Activated CD4-positive, CD25-positive, alpha-beta regulatory T cell treated with anti-CD3 and anti-CD28 coated beads, Interleukin-2, amount 50 U/mL, for 16 hours (primary cell): ENCODE results near the gene AP5M1.
"Not testable (repeated sequence)": the region's sequence is repeated elsewhere in the genome, so short reads cannot be mapped to it uniquely, and the experiment has no call there.

ENCODE experiments used
- DNase-seq: peaks from one replicate; pipeline ENCODE4 v3.0.0-alpha.2; 2020; ENCODE audit warnings: low read depth, low spot score

AP5M1 gene, protein sequence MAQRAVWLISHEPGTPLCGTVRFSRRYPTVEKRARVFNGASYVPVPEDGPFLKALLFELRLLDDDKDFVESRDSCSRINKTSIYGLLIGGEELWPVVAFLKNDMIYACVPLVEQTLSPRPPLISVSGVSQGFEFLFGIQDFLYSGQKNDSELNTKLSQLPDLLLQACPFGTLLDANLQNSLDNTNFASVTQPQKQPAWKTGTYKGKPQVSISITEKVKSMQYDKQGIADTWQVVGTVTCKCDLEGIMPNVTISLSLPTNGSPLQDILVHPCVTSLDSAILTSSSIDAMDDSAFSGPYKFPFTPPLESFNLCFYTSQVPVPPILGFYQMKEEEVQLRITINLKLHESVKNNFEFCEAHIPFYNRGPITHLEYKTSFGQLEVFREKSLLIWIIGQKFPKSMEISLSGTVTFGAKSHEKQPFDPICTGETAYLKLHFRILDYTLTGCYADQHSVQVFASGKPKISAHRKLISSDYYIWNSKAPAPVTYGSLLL

GRCh38 chr14:57268161-57269069 lies at the start of gene AP5M1, which contains the start of gene EXOC5:
AP5M1 (plus strand) TSS chr14:57268971; CDS start chr14:57269315, 344 bp downstream.
EXOC5 (minus strand) TSS chr14:57268905; CDS start chr14:57268648, 257 bp downstream.
- peak; percentile 82 for DNase-seq

GRCh38 chr14:57221931-57222330 lies 46.8 kb upstream of the AP5M1 start:
- DNase-seq = no peak

DNA sequence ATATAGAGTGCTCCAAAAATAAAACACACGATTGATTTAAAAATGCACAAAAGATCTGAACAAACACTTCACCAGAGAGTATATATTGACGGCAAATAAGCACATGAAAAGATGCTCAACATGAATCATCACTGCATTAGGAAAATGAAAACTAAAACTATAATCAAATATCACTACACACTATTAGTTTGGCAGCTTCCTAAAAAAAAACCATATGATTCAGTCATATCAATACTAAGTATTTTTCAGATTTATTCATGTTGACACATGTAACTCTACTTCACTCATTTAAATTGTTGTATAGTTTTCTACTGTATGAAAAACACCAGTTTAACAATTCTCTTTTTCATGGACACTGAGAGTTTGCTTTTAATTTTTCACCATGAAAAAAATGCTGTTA lies 41.7 kb upstream of the AP5M1 start:
- DNase-seq = no peak

- DNase-seq = not testable (repeated sequence)
These were observed 40.5 kb upstream of the AP5M1 start for GRCh38 chr14:57228320-57228719.

- DNase-seq = no peak
These were observed 36.8 kb upstream of the AP5M1 start for GRCh38 chr14:57232006-57232405.

- not testable (repeated sequence) for DNase-seq
These were observed 28.7 kb upstream of the AP5M1 start for GRCh38 chr14:57240115-57240514.

DNA sequence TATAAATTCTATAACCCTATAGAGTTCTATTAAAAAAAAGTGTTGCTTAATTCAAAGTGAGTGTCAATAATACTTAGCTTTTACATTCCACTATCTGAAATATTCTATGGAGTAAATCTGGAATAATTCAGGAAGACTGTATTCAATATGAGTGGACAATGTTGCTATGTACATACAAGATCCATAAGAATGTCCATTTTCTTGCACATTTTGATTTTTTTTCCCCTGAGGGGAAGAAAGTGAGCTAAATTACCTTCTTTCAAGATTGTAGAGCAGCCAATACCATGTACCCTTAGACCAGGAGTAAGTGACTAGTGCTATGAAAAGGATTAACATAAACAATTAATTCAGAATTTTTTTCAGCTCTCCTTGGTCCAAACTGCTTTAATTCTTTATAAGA lies 25.5 kb upstream of the AP5M1 start:
- DNase-seq = no peak

- no peak for DNase-seq
These were observed 24.7 kb upstream of the AP5M1 start for GRCh38 chr14:57244106-57244505.

GRCh38 chr14:57245941-57246340 lies 22.8 kb upstream of the AP5M1 start:
- DNase-seq = no peak

DNA sequence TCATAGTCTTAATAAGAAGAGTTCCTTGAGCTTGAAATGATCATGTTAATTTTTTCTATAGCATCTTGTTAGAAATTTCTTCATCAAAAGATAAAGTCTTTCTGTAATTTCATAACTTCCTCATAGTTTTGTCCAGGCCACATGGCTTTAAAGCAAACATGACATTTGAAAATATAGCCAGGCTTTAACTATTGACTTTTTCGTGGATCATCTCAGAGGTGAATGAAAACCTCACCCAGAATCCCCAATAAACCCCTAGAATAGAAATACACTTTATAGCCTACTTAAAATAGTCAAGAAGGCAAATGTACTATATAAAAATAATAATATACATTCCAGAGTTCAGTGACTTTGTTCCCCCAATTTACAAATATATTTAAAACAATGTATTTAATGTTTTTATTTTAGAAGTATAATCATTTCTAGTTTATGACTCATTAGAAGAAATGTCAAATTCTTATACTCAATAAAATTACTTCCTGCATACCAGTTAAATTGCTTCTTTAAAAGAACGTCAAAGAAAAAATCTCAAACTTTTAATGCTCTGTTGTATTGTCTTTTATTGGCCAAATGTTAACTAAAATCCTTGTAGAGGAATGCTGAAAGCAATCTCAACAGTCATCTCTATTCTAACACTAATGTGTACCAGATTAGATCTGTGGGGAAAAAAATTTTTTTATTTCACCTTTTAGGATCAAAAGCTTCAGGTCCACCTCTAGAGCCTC lies 21.7 kb upstream of the AP5M1 start:
- no peak for DNase-seq

- no peak for DNase-seq
These were observed 13.9 kb upstream of the AP5M1 start for GRCh38 chr14:57254884-57255283.

DNA sequence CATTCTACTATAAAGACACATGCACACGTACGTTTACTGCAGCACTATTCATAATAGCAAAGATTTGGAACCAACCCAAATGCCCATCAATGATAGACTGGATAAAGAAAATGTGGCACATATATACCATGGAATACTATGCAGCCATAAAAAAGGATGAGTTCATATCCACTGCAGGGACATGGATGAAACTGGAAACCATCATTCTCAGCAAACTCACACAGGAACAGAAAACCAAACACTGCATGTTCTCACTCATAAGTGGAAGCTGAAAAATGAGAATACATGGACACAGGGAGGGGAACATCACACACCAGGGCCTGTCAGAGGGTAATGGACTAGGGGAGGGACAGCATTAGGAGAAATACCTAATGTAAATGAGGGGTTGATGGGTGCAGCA lies 10.6 kb upstream of the AP5M1 start:
- DNase-seq = not testable (repeated sequence)

DNA sequence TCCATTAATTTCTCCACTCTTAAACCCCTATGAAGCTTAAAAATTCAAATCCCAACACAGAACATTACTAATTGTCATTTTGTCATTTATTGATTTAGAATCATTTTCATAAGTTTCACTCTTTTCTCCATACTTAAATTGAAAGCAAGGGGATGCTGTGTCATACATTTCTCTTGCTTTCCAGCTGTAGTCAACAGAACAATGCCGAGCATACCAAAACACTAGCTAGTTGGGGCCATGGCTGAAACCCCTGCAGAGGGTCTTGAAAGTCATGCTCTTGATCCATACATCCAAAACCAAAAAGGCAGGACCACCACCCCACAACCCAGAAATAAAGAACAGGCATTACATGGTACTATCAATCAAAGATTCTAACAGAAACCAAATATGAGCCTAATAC lies 9.1 kb upstream of the AP5M1 start:
- DNase-seq = no peak

DNA sequence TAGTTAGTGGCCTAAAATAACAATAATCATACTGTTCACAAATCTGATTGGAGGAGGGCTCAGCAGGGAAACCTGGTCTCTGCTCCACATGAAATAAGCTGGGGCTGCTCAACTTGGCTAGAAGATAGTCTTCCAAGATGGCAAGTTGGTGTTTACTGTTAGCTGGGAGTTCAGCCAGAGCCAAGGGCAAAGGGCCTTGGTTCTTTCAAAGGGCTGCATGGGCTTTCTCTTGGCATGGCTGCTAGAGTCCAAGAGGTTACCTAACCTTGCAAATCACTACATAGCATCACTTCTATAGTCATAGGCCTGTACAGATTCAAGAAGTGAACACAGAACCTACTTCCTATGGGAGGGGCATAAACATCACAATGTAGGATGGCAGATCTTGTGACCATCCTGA lies 7.2 kb upstream of the AP5M1 start:
- no peak for DNase-seq

- DNase-seq = no peak
These were observed 6.7 kb upstream of the AP5M1 start for GRCh38 chr14:57262117-57262516.

DNA sequence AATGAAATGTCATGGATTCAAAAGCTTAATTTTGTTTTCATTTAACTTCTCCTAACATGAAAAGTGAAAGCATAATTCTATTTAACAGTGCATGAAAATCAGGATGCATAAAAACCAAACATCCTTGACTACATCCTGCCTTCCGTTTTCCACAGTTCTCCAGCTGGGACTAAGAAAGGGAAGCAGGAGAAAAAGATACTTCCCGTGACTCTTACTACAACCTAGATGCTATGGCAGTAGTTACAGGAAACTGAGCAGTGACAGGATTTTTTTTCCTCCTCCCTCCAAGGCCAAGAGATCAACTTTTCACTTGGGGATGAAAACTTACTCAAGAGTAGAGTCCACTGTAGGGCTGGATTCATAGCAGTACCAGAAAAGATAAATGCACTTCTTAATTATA lies 2.7 kb upstream of the AP5M1 start:
- no peak for DNase-seq

- DNase-seq = no peak
These were observed 4.5 kb downstream of the AP5M1 start for GRCh38 chr14:57273236-57273635.

DNA sequence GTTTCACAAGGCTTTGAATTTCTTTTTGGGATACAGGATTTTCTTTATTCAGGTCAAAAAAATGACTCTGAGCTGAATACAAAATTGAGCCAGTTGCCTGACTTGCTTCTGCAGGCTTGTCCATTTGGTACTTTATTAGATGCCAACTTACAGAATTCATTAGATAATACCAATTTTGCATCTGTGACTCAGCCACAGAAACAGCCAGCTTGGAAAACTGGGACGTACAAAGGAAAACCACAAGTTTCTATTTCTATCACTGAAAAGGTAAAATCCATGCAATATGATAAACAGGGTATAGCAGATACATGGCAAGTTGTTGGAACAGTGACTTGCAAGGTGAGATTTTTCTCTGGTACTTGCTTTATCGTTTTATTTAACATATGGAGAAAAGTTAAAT lies 5.8 kb downstream of the AP5M1 start:
- DNase-seq = no peak

DNA sequence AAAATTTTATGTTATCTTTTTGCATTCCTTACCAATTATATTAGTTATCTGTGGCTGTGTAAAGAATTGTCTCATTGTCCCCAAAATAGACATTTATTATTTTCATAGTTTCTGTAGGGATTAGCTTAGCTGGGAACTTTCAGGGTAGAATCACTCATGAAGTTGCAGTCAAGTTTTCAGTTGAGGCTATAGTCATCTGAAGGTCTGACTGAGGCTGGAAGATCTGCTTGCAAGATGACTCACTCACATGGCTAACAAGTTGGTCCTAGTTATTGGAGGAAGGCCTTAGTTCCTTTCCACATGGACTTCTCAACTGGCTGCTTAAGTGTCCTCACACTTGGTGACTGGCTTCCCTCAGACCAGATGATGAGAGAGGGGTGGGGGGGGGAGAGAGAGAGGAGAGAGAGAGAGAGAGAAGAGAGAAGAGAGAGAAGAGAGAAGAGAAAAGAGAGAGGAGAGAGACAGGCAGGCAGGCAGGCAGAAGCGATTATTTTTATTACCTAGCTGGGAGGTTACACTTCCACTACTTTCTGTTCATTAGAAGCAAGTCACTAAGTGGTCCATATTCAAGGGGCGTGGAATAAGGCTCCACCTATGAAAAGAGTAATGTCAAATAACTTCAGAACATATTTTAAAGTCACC lies 6.4 kb downstream of the AP5M1 start:
- DNase-seq = no peak

DNA sequence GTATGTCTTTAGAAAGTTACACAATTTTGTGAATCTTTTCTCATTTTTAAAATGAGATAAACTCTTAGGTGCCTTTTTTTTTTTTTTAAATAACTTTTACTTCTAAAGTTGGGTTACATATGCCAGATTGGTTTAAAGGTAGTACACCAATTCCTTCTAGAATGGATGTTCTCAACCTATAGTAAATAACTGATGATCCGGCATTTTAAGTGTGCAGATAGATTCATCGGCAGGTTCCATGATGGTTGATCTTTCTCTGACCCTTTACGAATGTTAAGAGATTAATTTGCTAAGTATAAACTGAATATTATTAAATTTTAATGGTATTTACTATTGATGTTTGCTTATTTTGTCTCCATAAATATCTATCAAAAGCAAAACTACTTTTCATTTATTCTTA lies 8.3 kb downstream of the AP5M1 start:
- no peak for DNase-seq

GRCh38 chr14:57287745-57288144 lies 19.0 kb downstream of the AP5M1 start:
- DNase-seq = no peak
